Measurements from ENCODE around the gene MEF2B. TPM values are rescaled to one million over a fixed set of nuclear protein-coding genes. Genes with fewer than 3 reads are reported as not detected.
A peak's percentile ranks its signal among the peaks of the same experiment; 100 is the strongest.

The MEF2B gene
- polyA plus RNA-seq, 1 donor from 2014 or later: 0.22 TPM

GRCh38 chr19:19145684-19146608 is 24.1 kb downstream of the MEF2B start:
- no peaks in the 10 kb centered on the region for H3F3A ChIP-seq (ENCODE audit: insufficient read depth, low read length, poor library complexity, severe bottlenecking)
- H4K20me1 ChIP-seq (ENCODE audit: insufficient read depth): no peaks in the 10 kb centered on the region
- no peaks in the 10 kb centered on the region for H3K79me2 ChIP-seq (replicated peaks; ENCODE audit: insufficient read depth, low read length)
- H3K4me2 ChIP-seq (ENCODE audit: low read length): no peak overlapping the region
- no peak overlapping the region for H3K4me3 ChIP-seq (ENCODE audit: low read length)
- H3K27me3 ChIP-seq (ENCODE audit: insufficient read depth, low read depth, low read length): no peaks in the 10 kb centered on the region
- H2AFZ ChIP-seq (ENCODE audit: low read depth, low read length): peak overlapping the region; percentile 14
- H3K36me3 ChIP-seq (ENCODE audit: insufficient read depth, low read length): no peaks in the 10 kb centered on the region
- H3K9ac ChIP-seq (ENCODE audit: low read length): no peak overlapping the region
- no peaks in the 10 kb centered on the region for H3K9me2 ChIP-seq (ENCODE audit: insufficient read depth, low read length)
- no peak overlapping the region for H3K27ac ChIP-seq (ENCODE audit: low read length)
- no peaks in the 10 kb centered on the region for H3K9me3 ChIP-seq (ENCODE audit: low read length)
- peak; percentile 79 for TF ChIP-seq SMC3 (conservative IDR thresholded peaks at IDR 0.05; ENCODE audit: poor library complexity)
- peak; percentile 86 for TF ChIP-seq CTCF (IDR thresholded peaks at IDR 0.05; ENCODE audit: poor library complexity, severe bottlenecking)
- no peak for TF ChIP-seq TAF1 (IDR thresholded peaks at IDR 0.05; ENCODE audit: low read depth)
- TF ChIP-seq RAD21 (conservative IDR thresholded peaks at IDR 0.05): peak; percentile 84

GRCh38 chr19:19145281-19145680 is 24.8 kb downstream of the MEF2B start:
- no peaks in the 10 kb centered on the region for H3K36me3 ChIP-seq (ENCODE audit: insufficient read depth, low read length)
- no peaks in the 10 kb centered on the region for H3K27me3 ChIP-seq (ENCODE audit: insufficient read depth, low read depth, low read length)
- H4K20me1 ChIP-seq (ENCODE audit: insufficient read depth): no peaks in the 10 kb centered on the region
- no peak overlapping the region for H3K4me2 ChIP-seq (ENCODE audit: low read length)
- H2AFZ ChIP-seq (ENCODE audit: low read depth, low read length): no peak overlapping the region
- no peaks in the 10 kb centered on the region for H3K9me2 ChIP-seq (ENCODE audit: insufficient read depth, low read length)
- H3K9ac ChIP-seq (ENCODE audit: low read length): no peak overlapping the region
- no peaks in the 10 kb centered on the region for H3K79me2 ChIP-seq (replicated peaks; ENCODE audit: insufficient read depth, low read length)
- no peaks in the 10 kb centered on the region for H3K9me3 ChIP-seq (ENCODE audit: low read length)
- H3K27ac ChIP-seq (ENCODE audit: low read length): no peak overlapping the region
- no peak overlapping the region for H3K4me3 ChIP-seq (ENCODE audit: low read length)
- TF ChIP-seq CTCF (IDR thresholded peaks at IDR 0.05; ENCODE audit: poor library complexity, severe bottlenecking): no peak
- TF ChIP-seq SMC3 (conservative IDR thresholded peaks at IDR 0.05; ENCODE audit: poor library complexity): no peak
- no peak for TF ChIP-seq EZH2 (IDR thresholded peaks at IDR 0.05; ENCODE audit: borderline replicate concordance, insufficient read depth, low read length, poor library complexity, severe bottlenecking)
- TF ChIP-seq POLR2AphosphoS5 (IDR thresholded peaks at IDR 0.05): no peak
- no peak for TF ChIP-seq MXI1 (conservative IDR thresholded peaks at IDR 0.05; ENCODE audit: poor library complexity, severe bottlenecking)
- no peak for TF ChIP-seq REST (IDR thresholded peaks at IDR 0.05; ENCODE audit: borderline replicate concordance)
- TF ChIP-seq RAD21 (conservative IDR thresholded peaks at IDR 0.05): no peak
- TF ChIP-seq TAF1 (IDR thresholded peaks at IDR 0.05; ENCODE audit: low read depth): no peak
- TF ChIP-seq EP300 (conservative IDR thresholded peaks at IDR 0.05; ENCODE audit: poor library complexity, severe bottlenecking): no peak
- H3F3A ChIP-seq (ENCODE audit: insufficient read depth, low read length, poor library complexity, severe bottlenecking): no peaks in the 10 kb centered on the region
